GM18517 (cell line): ENCODE measurements around the gene WFIKKN1.

Experiments used
- ATAC-seq: cut with Tn5 transposase; IDR thresholded peaks from one replicate; pipeline ENCODE4 v1.9.1; 2021; ENCODE audit warnings: mild to moderate bottlenecking, moderate library complexity; ENCODE audit not compliant: unreplicated experiment

WFIKKN1 gene

GRCh38 chr16:671353-672131 is 40.8 kb downstream of the WFIKKN1 start:
- ATAC-seq, result no peak

- ATAC-seq, result no peak
Measured at GRCh38 chr16:672371-672770, 41.6 kb downstream of the WFIKKN1 start.

- ATAC-seq, result no peak
Measured at GRCh38 chr16:672851-673250, 42.1 kb downstream of the WFIKKN1 start.

GRCh38 chr16:673399-673991 is 42.7 kb downstream of the WFIKKN1 start:
- no peak for ATAC-seq

GRCh38 chr16:674214-674881 is 43.6 kb downstream of the WFIKKN1 start:
- ATAC-seq, result no peak

GRCh38 chr16:674968-675883 is 44.4 kb downstream of the WFIKKN1 start, which contains the start of gene RHBDL1:
Gene RHBDL1, plus strand, starts transcription at chr16:675671. Its CDS starts 120 bp downstream, at chr16:675791.
- no peak for ATAC-seq

GRCh38 chr16:675884-676564 is 45.2 kb downstream of the WFIKKN1 start:
- ATAC-seq, result no peak

- no peak for ATAC-seq
Measured at GRCh38 chr16:676565-676902, 45.7 kb downstream of the WFIKKN1 start.

GRCh38 chr16:676913-677312 is 46.1 kb downstream of the WFIKKN1 start:
- ATAC-seq, result no peak

- ATAC-seq, result no peak
Measured at GRCh38 chr16:677316-678190, 46.8 kb downstream of the WFIKKN1 start.

- ATAC-seq, result no peak
Measured at GRCh38 chr16:678209-678857, 47.5 kb downstream of the WFIKKN1 start.

- ATAC-seq, result no peak
Measured at GRCh38 chr16:678858-679813, 48.4 kb downstream of the WFIKKN1 start.

GRCh38 chr16:679814-680624 is 49.2 kb downstream of the WFIKKN1 start, which contains the start of gene STUB1:
Gene STUB1, plus strand, starts transcription at chr16:680410. Its CDS starts 116 bp downstream, at chr16:680526.
- ATAC-seq, result peak; percentile 39

GRCh38 chr16:680625-680945 is 49.8 kb downstream of the WFIKKN1 start:
- ATAC-seq, result no peak

GRCh38 chr16:680967-681745 is 50.4 kb downstream of the WFIKKN1 start:
- no peak for ATAC-seq

GRCh38 chr16:681746-682427 is 51.1 kb downstream of the WFIKKN1 start:
- ATAC-seq, result no peak
